A673 (cell line): ENCODE measurements around the gene CCDC86. TPM values are rescaled to one million over a fixed set of nuclear protein-coding genes. Genes with fewer than 3 reads are reported as not detected.

Source experiments
- Bru-seq: library from RNA; stranded (reverse); fragments of 400-500 nt; gene quantifications from one replicate; lab custom pipeline; 2021; lab: Mats Ljungman, UMichigan
- BruChase-seq, 2 experiments: library from RNA; stranded (reverse); fragments of 400-500 nt; gene quantifications; one replicate each; lab custom pipeline; 2021; lab: Mats Ljungman, UMichigan
- BruUV-seq: library from RNA; stranded (reverse); fragments of 400-500 nt; replicated peaks from 2 replicates; lab custom pipeline; 2021; lab: Mats Ljungman, UMichigan
- CTCF ChIA-PET: fragments of 300-600 bp; sonication (Branson Sonifier 250); formaldehyde crosslinking; loops from one replicate; lab custom pipeline; 2022; ENCODE audit warnings: antibody characterized with exemption; lab: Charles Lee
- POLR2A ChIA-PET: fragments of 300-600 bp; sonication (Branson Sonifier 250); formaldehyde crosslinking; loops from one replicate; lab custom pipeline; 2022; ENCODE audit warnings: antibody characterized with exemption; ENCODE audit not compliant: low non-redundant PET; lab: Charles Lee
- DNase-seq: peaks from one replicate; pipeline ENCODE4 v3.0.0-alpha.2; 2015; ENCODE audit warnings: low spot score
- H3K27ac ChIP-seq: fragments of 200-600 bp; sonication (generic); 2 replicates; pipeline ENCODE4 v1.5.1; 2016; ENCODE audit warnings: mixed run types, low read depth, mild to moderate bottlenecking, mixed read lengths, antibody characterized with exemption, low read length; ENCODE audit not compliant: poor library complexity, severe bottlenecking
- H3K27me3 ChIP-seq: fragments of 200-600 bp; sonication (generic); replicated peaks from 2 replicates; pipeline ENCODE4 v1.6.1; 2017; ENCODE audit warnings: mixed run types, low read depth, mild to moderate bottlenecking, mixed read lengths, antibody characterized with exemption, low read length; ENCODE audit not compliant: insufficient read depth, poor library complexity
- H3K36me3 ChIP-seq: fragments of 200-600 bp; sonication (generic); 2 replicates; pipeline ENCODE4 v1.6.1; 2016; ENCODE audit warnings: mixed run types, mild to moderate bottlenecking, mixed read lengths, antibody characterized with exemption, low read length; ENCODE audit not compliant: insufficient read depth, poor library complexity, severe bottlenecking
- H3K4me1 ChIP-seq: fragments of 200-600 bp; sonication (generic); 2 replicates; pipeline ENCODE4 v1.6.1; 2017; ENCODE audit warnings: mixed run types, mild to moderate bottlenecking, mixed read lengths, antibody characterized with exemption, low read length; ENCODE audit not compliant: insufficient read depth, poor library complexity, severe bottlenecking
- H3K4me3 ChIP-seq: fragments of 200-600 bp; sonication (generic); 2 replicates; pipeline ENCODE4 v1.5.1; 2016; ENCODE audit warnings: low read depth, mixed run types, mild to moderate bottlenecking, mixed read lengths, low read length; ENCODE audit not compliant: poor library complexity, severe bottlenecking
- H3K9me3 ChIP-seq: fragments of 200-600 bp; sonication (generic); 2 replicates; pipeline ENCODE4 v1.6.1; 2016; ENCODE audit warnings: mixed run types, low read depth, mild to moderate bottlenecking, mixed read lengths, antibody characterized with exemption, low read length; ENCODE audit not compliant: poor library complexity, severe bottlenecking
- CTCF ChIP-seq: fragments of 300-800, 200-600 bp; sonication (generic); conservative IDR thresholded peaks from 2 replicates; pipeline ENCODE4 v1.5.1; 2017; ENCODE audit warnings: low read depth, mild to moderate bottlenecking, antibody characterized with exemption, low read length, moderate library complexity, mixed read lengths
- EZH2 ChIP-seq: fragments of 200-600 bp; sonication (generic); IDR thresholded peaks from 2 replicates; pipeline ENCODE4 v1.6.1; 2017; ENCODE audit warnings: borderline replicate concordance, low read depth, mild to moderate bottlenecking, mixed read lengths, antibody characterized with exemption, low read length; ENCODE audit not compliant: poor library complexity, severe bottlenecking
- intact Hi-C: fragments of 100-400 bp; cut with micrococcal nuclease; formaldehyde crosslinking; loops from one replicate; pipeline ENCODE4 v1.10.0; 2022; ENCODE audit not compliant: unreplicated experiment
- long read RNA-seq: library from polyadenylated mRNA; stranded (forward); transcript quantifications from one replicate; pipeline ENCODE4 v2.0.0, GENCODE V29; 2022
- total RNA-seq: library from RNA; stranded (reverse); gene quantifications from 2 replicates; pipeline ENCODE4 v1.2.3, GENCODE V29; 2021

The CCDC86 gene, protein sequence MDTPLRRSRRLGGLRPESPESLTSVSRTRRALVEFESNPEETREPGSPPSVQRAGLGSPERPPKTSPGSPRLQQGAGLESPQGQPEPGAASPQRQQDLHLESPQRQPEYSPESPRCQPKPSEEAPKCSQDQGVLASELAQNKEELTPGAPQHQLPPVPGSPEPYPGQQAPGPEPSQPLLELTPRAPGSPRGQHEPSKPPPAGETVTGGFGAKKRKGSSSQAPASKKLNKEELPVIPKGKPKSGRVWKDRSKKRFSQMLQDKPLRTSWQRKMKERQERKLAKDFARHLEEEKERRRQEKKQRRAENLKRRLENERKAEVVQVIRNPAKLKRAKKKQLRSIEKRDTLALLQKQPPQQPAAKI
- total RNA-seq: 137 and 188 TPM in 2 replicates
- percentile 83 among the genes with signal in this experiment for Bru-seq, nascent RNA
- percentile 79 among the genes with signal in this experiment for BruChase-seq, experiment 1, labeled RNA remaining after a 2-hour chase
- BruChase-seq, experiment 2, labeled RNA remaining after a 6-hour chase: percentile 92 among the genes with signal in this experiment
- long read RNA-seq, transcript CCDC86-201 (4 exons, 1,893 nt): major isoform, 309 of 334 reads
- long read RNA-seq, partial matches to known transcripts: 17 of 334 reads
- long read RNA-seq, other reads (novel, unspliced or antisense): 3 of 334 reads

GRCh38 chr11:60841797-60842667 is at the start of gene CCDC86:
Gene CCDC86, plus strand, starts transcription at chr11:60842113. Its CDS starts 12 bp downstream, at chr11:60842125.
- Histone ChIP-seq H3K27ac (peak within 1 kb of the TSS; percentile 85), H3K36me3 (no peaks in the 10 kb centered on the region), H3K9me3 (no peaks in the 10 kb centered on the region), H3K4me1 (no peaks in the 10 kb centered on the region), H3K27me3 (no peaks in the 10 kb centered on the region), H3K4me3 (peak within 1 kb of the TSS; percentile 91)
- TF ChIP-seq CTCF (no peak), EZH2 (no peak)
- ChIA-PET CTCF (no interaction called here), POLR2A (no interaction called here)
- TSS peak; percentile 76 for BruUV-seq
- intact Hi-C loops: no loop called here
- DNase-seq: peak; percentile 98

DNA sequence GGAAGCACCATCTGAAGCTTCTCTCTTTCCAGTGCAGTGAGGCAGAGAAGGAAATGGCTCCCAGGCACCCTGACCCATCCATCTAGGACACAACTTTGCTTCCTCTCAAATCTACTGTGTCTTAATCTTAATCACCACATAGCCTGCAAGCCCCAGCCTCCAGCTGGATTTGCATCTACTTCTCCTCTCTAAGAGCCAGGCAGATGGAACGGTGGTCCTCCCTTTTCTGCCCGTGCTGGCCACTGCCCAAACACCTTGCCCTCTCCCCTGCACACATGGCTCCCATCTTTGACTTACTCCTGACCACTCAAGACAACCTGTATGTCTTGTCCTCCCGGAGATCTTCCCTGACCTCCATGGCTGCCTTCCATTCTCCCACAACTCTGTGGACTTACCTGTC is 49.4 kb upstream of the CCDC86 start:
- H3K9me3 ChIP-seq: peaks cover 5% of the 10 kb centered on the region

More for the DNA sequence above, 49.4 kb upstream of the CCDC86 start:
- BruUV-seq: no TSS peak
- Histone ChIP-seq H3K4me3 (no peak overlapping the region), H3K27me3 (no peaks in the 10 kb centered on the region), H3K27ac (no peak overlapping the region), H3K4me1 (no peaks in the 10 kb centered on the region), H3K36me3 (no peaks in the 10 kb centered on the region)
- ChIA-PET CTCF (no interaction called here), POLR2A (no interaction called here)
- intact Hi-C loops: no loop called here
- TF ChIP-seq EZH2: no peak
- TF ChIP-seq CTCF: no peak
- no peak for DNase-seq
